SK-N-SH (cell line): ENCODE measurements around the gene UBQLN3.

Experiments used
- CHD2 ChIP-seq: fragments of 150-350 bp; IDR thresholded peaks from 2 replicates; pipeline ENCODE4 v1.6.1; 2018; ENCODE audit warnings: low read length; ENCODE audit not compliant: partially characterized antibody
- CTCF ChIP-seq: fragments of 200-600 bp; sonication (generic); IDR thresholded peaks from 2 replicates; pipeline ENCODE4 v1.6.1; 2017; ENCODE audit warnings: antibody characterized with exemption, mild to moderate bottlenecking, moderate library complexity
- ELF1 ChIP-seq: IDR thresholded peaks from 2 replicates; pipeline ENCODE4 v1.4.0; 2012
- EP300 ChIP-seq, 2 experiments: IDR thresholded peaks; 2 replicates each; pipeline versions ENCODE4 v1.4.0 to v1.6.1; 2012; ENCODE audit warnings: borderline replicate concordance in 1 of 2, low read depth in 1 of 2, low read length in 1 of 2
- FOXM1 ChIP-seq: IDR thresholded peaks from 2 replicates; pipeline ENCODE4 v1.4.0; 2012; ENCODE audit warnings: low read depth, mild to moderate bottlenecking
- GATA2 ChIP-seq: sonication (generic); formaldehyde crosslinking; IDR thresholded peaks from 2 replicates; pipeline ENCODE4 v1.5.0; 2020; ENCODE audit warnings: mild to moderate bottlenecking, missing genetic modification reagents
- MAX ChIP-seq: IDR thresholded peaks from 2 replicates; pipeline ENCODE4 v1.4.0; 2012; ENCODE audit warnings: low read depth
- MXI1 ChIP-seq: IDR thresholded peaks from 2 replicates; pipeline ENCODE4 v1.6.1; 2012; ENCODE audit warnings: mild to moderate bottlenecking, low read depth, low read length, improper control_type of control experiment
- NRF1 ChIP-seq: IDR thresholded peaks from 2 replicates; pipeline ENCODE4 v1.6.1; 2012; ENCODE audit warnings: low read depth, mild to moderate bottlenecking, low read length
- POLR2AphosphoS5 ChIP-seq: IDR thresholded peaks from 2 replicates; pipeline ENCODE4 v1.6.1; 2012; ENCODE audit warnings: low read depth, low read length
- TAF1 ChIP-seq: IDR thresholded peaks from 2 replicates; pipeline ENCODE4 v1.6.1; 2012; ENCODE audit warnings: low read depth, mild to moderate bottlenecking, low read length, moderate library complexity, borderline replicate concordance
- TCF12 ChIP-seq: IDR thresholded peaks from 2 replicates; pipeline ENCODE4 v1.4.0; 2012

DNA sequence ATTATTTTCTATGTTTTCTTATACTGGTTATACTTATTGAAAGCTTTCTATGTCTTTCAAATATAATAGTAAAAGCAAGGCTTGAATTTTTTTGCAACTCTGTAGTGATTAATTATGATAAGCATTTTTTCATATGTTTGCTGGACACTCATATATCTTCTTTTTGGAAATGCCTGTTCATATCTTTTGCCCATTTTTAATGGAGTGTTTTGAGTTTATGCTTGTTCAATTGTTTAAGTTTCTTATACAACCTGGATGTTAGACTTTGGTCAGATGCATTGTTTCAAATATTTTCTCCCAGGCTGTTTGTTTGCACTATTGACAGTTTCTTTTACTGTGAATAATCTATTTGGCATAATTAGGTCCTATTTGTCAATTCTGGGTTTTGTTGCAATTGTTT lies 26.7 kb upstream of the UBQLN3 start:
- TF ChIP-seq NRF1 (no peak), CTCF (no peak), TAF1 (no peak), CHD2 (no peak), EP300 (IDR thresholded peaks at IDR 0.05; ENCODE audit: borderline replicate concordance in 1 of 2, low read depth in 1 of 2, low read length in 1 of 2) (no peak), ELF1 (no peak), MXI1 (no peak), FOXM1 (no peak), TCF12 (no peak), POLR2AphosphoS5 (no peak), MAX (no peak), GATA2 (CRISPR knock-in tag) (no peak)
